Muscle layer of duodenum (tissue), 2 donors: ENCODE data around the gene PLA2R1.

Source experiments
- H3K27ac ChIP-seq: one replicate; pipeline ENCODE4 v1.7.0; 2013; ENCODE audit warnings: mild to moderate bottlenecking, low read length
- H3K27me3 ChIP-seq: one replicate; pipeline ENCODE4 v1.7.0; 2013; ENCODE audit warnings: low read depth, mild to moderate bottlenecking, control low read depth, low read length
- H3K36me3 ChIP-seq, 2 donors: one replicate each; pipeline ENCODE4 v1.7.0; 2013; ENCODE audit warnings: low read length in 2 of 2, control low read depth in 1 of 2, mild to moderate bottlenecking in 1 of 2; ENCODE audit not compliant: insufficient read depth in 2 of 2, control insufficient read depth in 1 of 2
- H3K4me1 ChIP-seq, 2 donors: one replicate each; pipeline ENCODE4 v1.7.0; 2013; ENCODE audit warnings: low read length in 2 of 2, mild to moderate bottlenecking in 2 of 2, control low read depth in 1 of 2, moderate library complexity in 1 of 2; ENCODE audit not compliant: insufficient read depth in 2 of 2, control insufficient read depth in 1 of 2
- H3K4me3 ChIP-seq, 2 donors: one replicate each; pipeline ENCODE4 v1.7.0; 2013; ENCODE audit warnings: low read length in 2 of 2, low read depth in 1 of 2, mild to moderate bottlenecking in 1 of 2
- H3K9me3 ChIP-seq, 2 donors: one replicate each; pipeline ENCODE4 v1.7.0; 2013; ENCODE audit warnings: low read length in 2 of 2, control low read depth in 1 of 2, mild to moderate bottlenecking in 1 of 2; ENCODE audit not compliant: control insufficient read depth in 1 of 2
- donor health status: healthy.

Gene PLA2R1

GRCh38 chr2:159921752-159922404, 140.5 kb downstream of the PLA2R1 start:
- Histone ChIP-seq H3K9me3 (no peaks in the 10 kb centered on the region), H3K36me3 (no peaks in the 10 kb centered on the region), H3K4me3 (no peak overlapping the region), H3K27me3 (no peaks in the 10 kb centered on the region), H3K4me1 (no peaks in the 10 kb centered on the region), H3K27ac (no peak overlapping the region)

GRCh38 chr2:159916511-159916910, 145.9 kb downstream of the PLA2R1 start:
- no peaks in the 10 kb centered on the region for H3K36me3 ChIP-seq
- H3K4me3 ChIP-seq: no peak overlapping the region
- no peaks in the 10 kb centered on the region for H3K9me3 ChIP-seq
- no peaks in the 10 kb centered on the region for H3K4me1 ChIP-seq
- no peak overlapping the region for H3K27ac ChIP-seq
- H3K27me3 ChIP-seq: no peaks in the 10 kb centered on the region

- H3K4me1 ChIP-seq: no peaks in the 10 kb centered on the region
- H3K4me3 ChIP-seq: no peak overlapping the region
- no peaks in the 10 kb centered on the region for H3K36me3 ChIP-seq
- no peaks in the 10 kb centered on the region for H3K27me3 ChIP-seq
- no peak overlapping the region for H3K27ac ChIP-seq
- H3K9me3 ChIP-seq: no peaks in the 10 kb centered on the region
These were observed 148.5 kb downstream of the PLA2R1 start for GRCh38 chr2:159913900-159914299.

- Histone ChIP-seq H3K27ac (no peak overlapping the region), H3K9me3 (no peaks in the 10 kb centered on the region), H3K36me3 (no peaks in the 10 kb centered on the region), H3K4me3 (no peak overlapping the region), H3K27me3 (no peaks in the 10 kb centered on the region), H3K4me1 (no peaks in the 10 kb centered on the region)
These were observed 149.8 kb downstream of the PLA2R1 start for GRCh38 chr2:159912580-159912979.

- no peaks in the 10 kb centered on the region for H3K36me3 ChIP-seq
- no peak overlapping the region for H3K27ac ChIP-seq
- no peaks in the 10 kb centered on the region for H3K9me3 ChIP-seq
- H3K4me1 ChIP-seq: no peaks in the 10 kb centered on the region
- no peak overlapping the region for H3K4me3 ChIP-seq
- H3K27me3 ChIP-seq: no peaks in the 10 kb centered on the region
These were observed 151.5 kb downstream of the PLA2R1 start for GRCh38 chr2:159910951-159911350.

- Histone ChIP-seq H3K4me3 (no peak overlapping the region), H3K27me3 (no peaks in the 10 kb centered on the region), H3K36me3 (no peaks in the 10 kb centered on the region), H3K9me3 (no peaks in the 10 kb centered on the region), H3K27ac (no peak overlapping the region), H3K4me1 (peaks cover 0 to 8% of the 10 kb centered on the region in 2 donors)
These were observed 153.8 kb downstream of the PLA2R1 start for GRCh38 chr2:159908623-159909022.

- Histone ChIP-seq H3K27me3 (no peaks in the 10 kb centered on the region), H3K4me1 (peaks cover 0 to 8% of the 10 kb centered on the region in 2 donors), H3K27ac (no peak overlapping the region), H3K4me3 (no peak overlapping the region), H3K9me3 (no peaks in the 10 kb centered on the region), H3K36me3 (no peaks in the 10 kb centered on the region)
These were observed 154.5 kb downstream of the PLA2R1 start for GRCh38 chr2:159907909-159908308.

GRCh38 chr2:159905926-159906714, 156.3 kb downstream of the PLA2R1 start:
- H3K9me3 ChIP-seq: no peaks in the 10 kb centered on the region
- H3K36me3 ChIP-seq: no peaks in the 10 kb centered on the region
- no peak overlapping the region for H3K4me3 ChIP-seq
- H3K27ac ChIP-seq: no peak overlapping the region
- H3K4me1 ChIP-seq: peaks cover 0 to 8% of the 10 kb centered on the region in 2 donors
- H3K27me3 ChIP-seq: no peaks in the 10 kb centered on the region

- H3K27me3 ChIP-seq: no peaks in the 10 kb centered on the region
- peaks cover 0 to 8% of the 10 kb centered on the region in 2 donors for H3K4me1 ChIP-seq
- no peaks in the 10 kb centered on the region for H3K9me3 ChIP-seq
- H3K4me3 ChIP-seq: peak overlapping the region; percentile 71 to 77
- H3K27ac ChIP-seq: no peak overlapping the region
- H3K36me3 ChIP-seq: no peaks in the 10 kb centered on the region
These were observed 157.5 kb downstream of the PLA2R1 start for GRCh38 chr2:159904959-159905305.

GRCh38 chr2:159904127-159904958, 158.1 kb downstream of the PLA2R1 start, which contains the start of gene LY75:
Gene LY75, minus strand, starts transcription at chr2:159904756.
- Histone ChIP-seq H3K27me3 (no peaks in the 10 kb centered on the region), H3K27ac (peak within 1 kb of the TSS; percentile 48), H3K4me3 (peak within 1 kb of the TSS; percentile 71 to 77), H3K9me3 (no peaks in the 10 kb centered on the region), H3K4me1 (peaks cover 0 to 8% of the 10 kb centered on the region in 2 donors), H3K36me3 (no peaks in the 10 kb centered on the region)

GRCh38 chr2:159903443-159904126, 158.8 kb downstream of the PLA2R1 start:
- no peaks in the 10 kb centered on the region for H3K9me3 ChIP-seq
- peaks cover 0 to 8% of the 10 kb centered on the region in 2 donors for H3K4me1 ChIP-seq
- no peaks in the 10 kb centered on the region for H3K36me3 ChIP-seq
- peak overlapping the region; percentile 71 to 77 for H3K4me3 ChIP-seq
- no peaks in the 10 kb centered on the region for H3K27me3 ChIP-seq
- H3K27ac ChIP-seq: peak overlapping the region; percentile 48
